GM23338 (cell line): ENCODE results near the gene MPC2. TPM values are rescaled to one million over a fixed set of nuclear protein-coding genes. Genes with fewer than 3 reads are reported as not detected.

ENCODE experiments used
- ATAC-seq: fragments of 200-7000 bp; cut with Tn5 transposase; 3 replicates; pipeline ENCODE4 v1.9.1; 2020
- DNase-seq: peaks from one replicate; pipeline ENCODE4 v3.0.0-alpha.2; 2015; ENCODE audit warnings: low spot score
- H2AFZ ChIP-seq: fragments of 200-600 bp; sonication (generic); 2 replicates; pipeline ENCODE4 v1.8.0; 2016; ENCODE audit warnings: antibody characterized with exemption, mild to moderate bottlenecking, moderate library complexity
- H3F3A ChIP-seq: fragments of 200-600 bp; sonication (generic); replicated peaks from 2 replicates; pipeline ENCODE4 v1.8.0; 2017; ENCODE audit warnings: antibody characterized with exemption, mixed run types, low read depth
- H3K27ac ChIP-seq: fragments of 200-600 bp; sonication (generic); 2 replicates; pipeline ENCODE4 v1.6.1; 2016; ENCODE audit warnings: low read depth
- H3K27me3 ChIP-seq: fragments of 200-600 bp; sonication (generic); 2 replicates; pipeline ENCODE4 v1.8.0; 2016; ENCODE audit warnings: mild to moderate bottlenecking, mixed run types, moderate library complexity; ENCODE audit not compliant: insufficient read depth
- H3K36me3 ChIP-seq: fragments of 200-600 bp; sonication (generic); 2 replicates; pipeline ENCODE4 v1.8.0; 2016; ENCODE audit warnings: mild to moderate bottlenecking; ENCODE audit not compliant: insufficient read depth
- H3K4me1 ChIP-seq: fragments of 200-600 bp; sonication (generic); 2 replicates; pipeline ENCODE4 v1.8.0; 2016; ENCODE audit warnings: mild to moderate bottlenecking, moderate library complexity; ENCODE audit not compliant: insufficient read depth
- H3K4me2 ChIP-seq: fragments of 200-600 bp; sonication (generic); 2 replicates; pipeline ENCODE4 v1.7.1; 2017; ENCODE audit warnings: mixed run types
- H3K4me3 ChIP-seq: fragments of 200-600 bp; sonication (generic); 2 replicates; pipeline ENCODE4 v1.6.1; 2016; ENCODE audit warnings: mixed run types
- H3K79me2 ChIP-seq: fragments of 200-600 bp; sonication (generic); replicated peaks from 2 replicates; pipeline ENCODE4 v1.8.0; 2017; ENCODE audit warnings: mild to moderate bottlenecking; ENCODE audit not compliant: insufficient read depth
- H3K9me2 ChIP-seq: fragments of 200-600 bp; sonication (generic); 2 replicates; pipeline ENCODE4 v1.8.0; 2017; ENCODE audit not compliant: insufficient read depth
- H4K20me1 ChIP-seq: fragments of 200-600 bp; sonication (generic); replicated peaks from 2 replicates; pipeline ENCODE4 v1.8.0; 2017; ENCODE audit warnings: mild to moderate bottlenecking; ENCODE audit not compliant: insufficient read depth
- H3K27ac Mint-ChIP-seq: 2 replicates; pipeline ENCODE4 v1.8.0; 2020; ENCODE audit warnings: inconsistent platforms, mild to moderate bottlenecking, moderate library complexity, mixed read lengths
- H3K27me3 Mint-ChIP-seq: 3 replicates; pipeline ENCODE4 v1.8.0; 2022; ENCODE audit warnings: low read depth, mild to moderate bottlenecking, moderate library complexity, mixed read lengths, inconsistent platforms; ENCODE audit not compliant: insufficient read depth, poor library complexity
- H3K36me3 Mint-ChIP-seq: 3 replicates; pipeline ENCODE4 v1.8.0; 2021; ENCODE audit warnings: low read depth, mild to moderate bottlenecking, inconsistent platforms, moderate library complexity, mixed read lengths
- H3K4me1 Mint-ChIP-seq: 3 replicates; pipeline ENCODE4 v1.8.0; 2020; ENCODE audit warnings: mild to moderate bottlenecking, inconsistent platforms, mixed read lengths
- H3K4me3 Mint-ChIP-seq: 3 replicates; pipeline ENCODE4 v1.8.0; 2021; ENCODE audit warnings: moderate library complexity, mild to moderate bottlenecking, inconsistent platforms, mixed read lengths
- H3K9me3 Mint-ChIP-seq: 3 replicates; pipeline ENCODE4 v1.8.0; 2020; ENCODE audit warnings: moderate library complexity, mild to moderate bottlenecking, inconsistent platforms, mixed read lengths
- EZH2 ChIP-seq: fragments of 200-600 bp; sonication (generic); IDR thresholded peaks from one replicate; pipeline ENCODE4 v1.8.0; 2017; ENCODE audit warnings: antibody characterized with exemption, mild to moderate bottlenecking, low read depth; ENCODE audit not compliant: unreplicated experiment
- EZH2phosphoT487 ChIP-seq: fragments of 200-600 bp; sonication (generic); IDR thresholded peaks from one replicate; pipeline ENCODE4 v1.8.1; 2018; ENCODE audit warnings: antibody characterized with exemption; ENCODE audit not compliant: unreplicated experiment
- JUNB ChIP-seq: IDR thresholded peaks from one replicate; pipeline ENCODE4 v1.6.1; 2016; ENCODE audit warnings: antibody characterized with exemption; ENCODE audit not compliant: unreplicated experiment
- POLR2AphosphoS5 ChIP-seq: IDR thresholded peaks from 2 replicates; pipeline ENCODE4 v1.6.1; 2016; ENCODE audit warnings: antibody characterized with exemption, low read depth
- STAT1 ChIP-seq: IDR thresholded peaks from one replicate; pipeline ENCODE4 v1.6.1; 2016; ENCODE audit warnings: antibody characterized with exemption; ENCODE audit not compliant: unreplicated experiment
- ZNF114 ChIP-seq: fragments of 250-450 bp; sonication (Bioruptor Pico); IDR thresholded peaks from 2 replicates; pipeline ENCODE4 v1.5.0; 2020; ENCODE audit warnings: mild to moderate bottlenecking, moderate library complexity
- ZNF331 ChIP-seq: fragments of 250-450 bp; sonication (Bioruptor Pico); IDR thresholded peaks from 2 replicates; pipeline ENCODE4 v1.5.0; 2020; ENCODE audit warnings: low read depth, mild to moderate bottlenecking, moderate library complexity
- polyA plus RNA-seq: library from polyadenylated mRNA; unstranded; fragments of >200 nt; fragmentation: Nextera tagmentation; extraction: Ambion mirVana; gene quantifications from 2 replicates; pipeline ENCODE4 v1.2.1, GENCODE V29; 2016
- total RNA-seq: library from RNA; depleted of rRNA; stranded (reverse); fragments of >200 nt; shearing (Covaris generic); gene quantifications from 2 replicates; pipeline ENCODE4 v1.2.3, GENCODE V29; 2014
- TF ChIP-seq, protein P1 (sequence below): IDR thresholded peaks from one replicate; pipeline ENCODE4 v1.6.1; 2018; ENCODE audit warnings: antibody characterized with exemption; ENCODE audit not compliant: unreplicated experiment
- TF ChIP-seq, protein P2 (sequence below): fragments of 250-450 bp; sonication (Bioruptor Pico); IDR thresholded peaks from 2 replicates; pipeline ENCODE4 v1.5.0; 2020; ENCODE audit warnings: mild to moderate bottlenecking, moderate library complexity
- TF ChIP-seq, protein P3 (sequence below), 2 experiments: fragments of 200-600 bp in 1 of 2; sonication (generic) in 1 of 2; conservative IDR thresholded peaks; 2 replicates each; pipeline versions ENCODE4 v1.5.1 to v1.6.1; 2016 to 2017; ENCODE audit warnings: antibody characterized with exemption in 2 of 2, low read depth in 2 of 2, mild to moderate bottlenecking in 2 of 2, moderate library complexity in 1 of 2

Gene MPC2
- total and polyA plus RNA-seq, 2 experiments from 2014 or later = 21.6 to 76.9 TPM

DNA sequence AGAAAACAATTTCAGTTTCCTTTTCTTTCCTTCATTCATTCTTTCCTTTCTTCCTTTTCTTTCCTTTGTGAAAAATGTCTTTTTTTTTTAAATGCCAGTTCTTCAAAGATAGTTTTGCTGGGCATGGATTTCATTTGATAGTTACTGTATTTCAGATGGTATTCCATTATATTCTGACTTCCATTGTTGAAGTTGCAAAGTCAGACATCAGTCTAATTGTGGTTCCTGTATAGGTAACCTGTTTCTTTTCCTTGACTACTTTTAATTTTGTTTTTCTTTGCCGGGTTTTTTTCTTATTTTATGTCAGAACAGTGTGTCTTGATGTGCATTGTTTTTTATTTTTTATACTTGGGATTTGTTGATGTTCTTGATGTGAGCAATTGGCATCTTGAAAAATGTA, 40.4 kb upstream of the MPC2 start:
- Histone ChIP-seq H3K9me2 (no peaks in the 10 kb centered on the region), H4K20me1 (no peaks in the 10 kb centered on the region), H3K27me3 (no peaks in the 10 kb centered on the region), H3K4me3 (no peak overlapping the region), H3K4me1 (no peaks in the 10 kb centered on the region), H2AFZ (no peak overlapping the region), H3K4me2 (no peak overlapping the region), H3K36me3 (peaks cover 17% of the 10 kb centered on the region; the same call in 1 of the 2 replicates), H3F3A (no peaks in the 10 kb centered on the region), H3K27ac (no peak overlapping the region), H3K79me2 (peaks cover 37% of the 10 kb centered on the region)
- DNase-seq (no peak), ATAC-seq (no peak)
- Mint-ChIP-seq H3K27ac (no peak overlapping the region), H3K4me3 (no peak overlapping the region), H3K9me3 (no peaks in the 10 kb centered on the region), H3K36me3 (peaks cover 29% of the 10 kb centered on the region; the same call in 2 of the 3 replicates), H3K4me1 (no peaks in the 10 kb centered on the region), H3K27me3 (no peaks in the 10 kb centered on the region)
- TF ChIP-seq EZH2phosphoT487 (no peak), STAT1 (no peak), ZNF331 (CRISPR knock-in tag) (no peak), JUNB (no peak), EZH2 (no peak), ZNF114 (CRISPR knock-in tag) (no peak), POLR2AphosphoS5 (no peak)
- TF ChIP-seq, protein P1, sequence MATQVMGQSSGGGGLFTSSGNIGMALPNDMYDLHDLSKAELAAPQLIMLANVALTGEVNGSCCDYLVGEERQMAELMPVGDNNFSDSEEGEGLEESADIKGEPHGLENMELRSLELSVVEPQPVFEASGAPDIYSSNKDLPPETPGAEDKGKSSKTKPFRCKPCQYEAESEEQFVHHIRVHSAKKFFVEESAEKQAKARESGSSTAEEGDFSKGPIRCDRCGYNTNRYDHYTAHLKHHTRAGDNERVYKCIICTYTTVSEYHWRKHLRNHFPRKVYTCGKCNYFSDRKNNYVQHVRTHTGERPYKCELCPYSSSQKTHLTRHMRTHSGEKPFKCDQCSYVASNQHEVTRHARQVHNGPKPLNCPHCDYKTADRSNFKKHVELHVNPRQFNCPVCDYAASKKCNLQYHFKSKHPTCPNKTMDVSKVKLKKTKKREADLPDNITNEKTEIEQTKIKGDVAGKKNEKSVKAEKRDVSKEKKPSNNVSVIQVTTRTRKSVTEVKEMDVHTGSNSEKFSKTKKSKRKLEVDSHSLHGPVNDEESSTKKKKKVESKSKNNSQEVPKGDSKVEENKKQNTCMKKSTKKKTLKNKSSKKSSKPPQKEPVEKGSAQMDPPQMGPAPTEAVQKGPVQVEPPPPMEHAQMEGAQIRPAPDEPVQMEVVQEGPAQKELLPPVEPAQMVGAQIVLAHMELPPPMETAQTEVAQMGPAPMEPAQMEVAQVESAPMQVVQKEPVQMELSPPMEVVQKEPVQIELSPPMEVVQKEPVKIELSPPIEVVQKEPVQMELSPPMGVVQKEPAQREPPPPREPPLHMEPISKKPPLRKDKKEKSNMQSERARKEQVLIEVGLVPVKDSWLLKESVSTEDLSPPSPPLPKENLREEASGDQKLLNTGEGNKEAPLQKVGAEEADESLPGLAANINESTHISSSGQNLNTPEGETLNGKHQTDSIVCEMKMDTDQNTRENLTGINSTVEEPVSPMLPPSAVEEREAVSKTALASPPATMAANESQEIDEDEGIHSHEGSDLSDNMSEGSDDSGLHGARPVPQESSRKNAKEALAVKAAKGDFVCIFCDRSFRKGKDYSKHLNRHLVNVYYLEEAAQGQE = no peak
- TF ChIP-seq, protein P2, sequence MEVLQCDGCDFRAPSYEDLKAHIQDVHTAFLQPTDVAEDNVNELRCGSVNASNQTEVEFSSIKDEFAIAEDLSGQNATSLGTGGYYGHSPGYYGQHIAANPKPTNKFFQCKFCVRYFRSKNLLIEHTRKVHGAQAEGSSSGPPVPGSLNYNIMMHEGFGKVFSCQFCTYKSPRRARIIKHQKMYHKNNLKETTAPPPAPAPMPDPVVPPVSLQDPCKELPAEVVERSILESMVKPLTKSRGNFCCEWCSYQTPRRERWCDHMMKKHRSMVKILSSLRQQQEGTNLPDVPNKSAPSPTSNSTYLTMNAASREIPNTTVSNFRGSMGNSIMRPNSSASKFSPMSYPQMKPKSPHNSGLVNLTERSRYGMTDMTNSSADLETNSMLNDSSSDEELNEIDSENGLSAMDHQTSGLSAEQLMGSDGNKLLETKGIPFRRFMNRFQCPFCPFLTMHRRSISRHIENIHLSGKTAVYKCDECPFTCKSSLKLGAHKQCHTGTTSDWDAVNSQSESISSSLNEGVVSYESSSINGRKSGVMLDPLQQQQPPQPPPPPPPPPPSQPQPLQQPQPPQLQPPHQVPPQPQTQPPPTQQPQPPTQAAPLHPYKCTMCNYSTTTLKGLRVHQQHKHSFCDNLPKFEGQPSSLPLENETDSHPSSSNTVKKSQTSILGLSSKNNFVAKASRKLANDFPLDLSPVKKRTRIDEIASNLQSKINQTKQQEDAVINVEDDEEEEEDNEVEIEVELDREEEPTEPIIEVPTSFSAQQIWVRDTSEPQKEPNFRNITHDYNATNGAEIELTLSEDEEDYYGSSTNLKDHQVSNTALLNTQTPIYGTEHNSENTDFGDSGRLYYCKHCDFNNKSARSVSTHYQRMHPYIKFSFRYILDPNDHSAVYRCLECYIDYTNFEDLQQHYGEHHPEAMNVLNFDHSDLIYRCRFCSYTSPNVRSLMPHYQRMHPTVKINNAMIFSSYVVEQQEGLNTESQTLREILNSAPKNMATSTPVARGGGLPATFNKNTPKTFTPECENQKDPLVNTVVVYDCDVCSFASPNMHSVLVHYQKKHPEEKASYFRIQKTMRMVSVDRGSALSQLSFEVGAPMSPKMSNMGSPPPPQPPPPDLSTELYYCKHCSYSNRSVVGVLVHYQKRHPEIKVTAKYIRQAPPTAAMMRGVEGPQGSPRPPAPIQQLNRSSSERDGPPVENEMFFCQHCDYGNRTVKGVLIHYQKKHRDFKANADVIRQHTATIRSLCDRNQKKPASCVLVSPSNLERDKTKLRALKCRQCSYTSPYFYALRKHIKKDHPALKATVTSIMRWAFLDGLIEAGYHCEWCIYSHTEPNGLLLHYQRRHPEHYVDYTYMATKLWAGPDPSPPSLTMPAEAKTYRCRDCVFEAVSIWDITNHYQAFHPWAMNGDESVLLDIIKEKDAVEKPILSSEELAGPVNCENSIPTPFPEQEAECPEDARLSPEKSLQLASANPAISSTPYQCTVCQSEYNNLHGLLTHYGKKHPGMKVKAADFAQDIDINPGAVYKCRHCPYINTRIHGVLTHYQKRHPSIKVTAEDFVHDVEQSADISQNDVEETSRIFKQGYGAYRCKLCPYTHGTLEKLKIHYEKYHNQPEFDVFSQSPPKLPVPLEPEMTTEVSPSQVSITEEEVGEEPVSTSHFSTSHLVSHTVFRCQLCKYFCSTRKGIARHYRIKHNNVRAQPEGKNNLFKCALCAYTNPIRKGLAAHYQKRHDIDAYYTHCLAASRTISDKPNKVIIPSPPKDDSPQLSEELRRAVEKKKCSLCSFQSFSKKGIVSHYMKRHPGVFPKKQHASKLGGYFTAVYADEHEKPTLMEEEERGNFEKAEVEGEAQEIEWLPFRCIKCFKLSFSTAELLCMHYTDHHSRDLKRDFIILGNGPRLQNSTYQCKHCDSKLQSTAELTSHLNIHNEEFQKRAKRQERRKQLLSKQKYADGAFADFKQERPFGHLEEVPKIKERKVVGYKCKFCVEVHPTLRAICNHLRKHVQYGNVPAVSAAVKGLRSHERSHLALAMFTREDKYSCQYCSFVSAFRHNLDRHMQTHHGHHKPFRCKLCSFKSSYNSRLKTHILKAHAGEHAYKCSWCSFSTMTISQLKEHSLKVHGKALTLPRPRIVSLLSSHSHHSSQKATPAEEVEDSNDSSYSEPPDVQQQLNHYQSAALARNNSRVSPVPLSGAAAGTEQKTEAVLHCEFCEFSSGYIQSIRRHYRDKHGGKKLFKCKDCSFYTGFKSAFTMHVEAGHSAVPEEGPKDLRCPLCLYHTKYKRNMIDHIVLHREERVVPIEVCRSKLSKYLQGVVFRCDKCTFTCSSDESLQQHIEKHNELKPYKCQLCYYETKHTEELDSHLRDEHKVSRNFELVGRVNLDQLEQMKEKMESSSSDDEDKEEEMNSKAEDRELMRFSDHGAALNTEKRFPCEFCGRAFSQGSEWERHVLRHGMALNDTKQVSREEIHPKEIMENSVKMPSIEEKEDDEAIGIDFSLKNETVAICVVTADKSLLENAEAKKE (CRISPR knock-in tag) = no peak
- TF ChIP-seq, protein P3, sequence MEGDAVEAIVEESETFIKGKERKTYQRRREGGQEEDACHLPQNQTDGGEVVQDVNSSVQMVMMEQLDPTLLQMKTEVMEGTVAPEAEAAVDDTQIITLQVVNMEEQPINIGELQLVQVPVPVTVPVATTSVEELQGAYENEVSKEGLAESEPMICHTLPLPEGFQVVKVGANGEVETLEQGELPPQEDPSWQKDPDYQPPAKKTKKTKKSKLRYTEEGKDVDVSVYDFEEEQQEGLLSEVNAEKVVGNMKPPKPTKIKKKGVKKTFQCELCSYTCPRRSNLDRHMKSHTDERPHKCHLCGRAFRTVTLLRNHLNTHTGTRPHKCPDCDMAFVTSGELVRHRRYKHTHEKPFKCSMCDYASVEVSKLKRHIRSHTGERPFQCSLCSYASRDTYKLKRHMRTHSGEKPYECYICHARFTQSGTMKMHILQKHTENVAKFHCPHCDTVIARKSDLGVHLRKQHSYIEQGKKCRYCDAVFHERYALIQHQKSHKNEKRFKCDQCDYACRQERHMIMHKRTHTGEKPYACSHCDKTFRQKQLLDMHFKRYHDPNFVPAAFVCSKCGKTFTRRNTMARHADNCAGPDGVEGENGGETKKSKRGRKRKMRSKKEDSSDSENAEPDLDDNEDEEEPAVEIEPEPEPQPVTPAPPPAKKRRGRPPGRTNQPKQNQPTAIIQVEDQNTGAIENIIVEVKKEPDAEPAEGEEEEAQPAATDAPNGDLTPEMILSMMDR (conservative IDR thresholded peaks at IDR 0.05; ENCODE audit: low read depth in 2 of 2) = no peak
